Activated CD4-positive, alpha-beta T cell treated with anti-CD3 and anti-CD28 coated beads, Interleukin-2, amount 10 ng/mL, durations not matched to agents 7 days and 5 days (primary cell): ENCODE results near the gene ONECUT3. TPM values are rescaled to one million over a fixed set of nuclear protein-coding genes. Genes with fewer than 3 reads are reported as not detected.
"Not testable (repeated sequence)": the region's sequence is repeated elsewhere in the genome, so short reads cannot be mapped to it uniquely, and the experiment has no call there.

Experiments used
- CTCF ChIA-PET: fragments of 350-600 bp; sonication (Branson Sonifier 250); formaldehyde crosslinking; loops from one replicate; lab custom pipeline; 2021; ENCODE audit warnings: antibody characterized with exemption; lab: Charles Lee
- POLR2A ChIA-PET: fragments of 350-600 bp; sonication (Branson Sonifier 250); formaldehyde crosslinking; loops from one replicate; lab custom pipeline; 2021; ENCODE audit warnings: antibody characterized with exemption; lab: Charles Lee
- DNase-seq: peaks from one replicate; pipeline ENCODE4 v3.0.0-alpha.2; 2020
- H3K27ac Mint-ChIP-seq: one replicate; pipeline ENCODE4 v1.8.0; 2021; ENCODE audit warnings: mild to moderate bottlenecking, moderate library complexity, mixed read lengths
- H3K27me3 Mint-ChIP-seq: one replicate; pipeline ENCODE4 v1.8.0; 2021; ENCODE audit warnings: mixed read lengths
- H3K36me3 Mint-ChIP-seq: one replicate; pipeline ENCODE4 v1.8.0; 2021; ENCODE audit warnings: low read depth, mixed read lengths
- H3K4me1 Mint-ChIP-seq: one replicate; pipeline ENCODE4 v1.8.0; 2021; ENCODE audit warnings: mixed read lengths
- H3K4me3 Mint-ChIP-seq: one replicate; pipeline ENCODE4 v1.8.0; 2021; ENCODE audit warnings: mild to moderate bottlenecking, moderate library complexity, mixed read lengths
- H3K9me3 Mint-ChIP-seq: one replicate; pipeline ENCODE4 v1.8.0; 2021; ENCODE audit warnings: mixed read lengths
- total RNA-seq, 2 experiments: library from RNA; stranded (reverse); gene quantifications; one replicate each; pipeline ENCODE4 v1.2.3, GENCODE V29; 2021

ONECUT3 gene
- not detected for total RNA-seq

DNA sequence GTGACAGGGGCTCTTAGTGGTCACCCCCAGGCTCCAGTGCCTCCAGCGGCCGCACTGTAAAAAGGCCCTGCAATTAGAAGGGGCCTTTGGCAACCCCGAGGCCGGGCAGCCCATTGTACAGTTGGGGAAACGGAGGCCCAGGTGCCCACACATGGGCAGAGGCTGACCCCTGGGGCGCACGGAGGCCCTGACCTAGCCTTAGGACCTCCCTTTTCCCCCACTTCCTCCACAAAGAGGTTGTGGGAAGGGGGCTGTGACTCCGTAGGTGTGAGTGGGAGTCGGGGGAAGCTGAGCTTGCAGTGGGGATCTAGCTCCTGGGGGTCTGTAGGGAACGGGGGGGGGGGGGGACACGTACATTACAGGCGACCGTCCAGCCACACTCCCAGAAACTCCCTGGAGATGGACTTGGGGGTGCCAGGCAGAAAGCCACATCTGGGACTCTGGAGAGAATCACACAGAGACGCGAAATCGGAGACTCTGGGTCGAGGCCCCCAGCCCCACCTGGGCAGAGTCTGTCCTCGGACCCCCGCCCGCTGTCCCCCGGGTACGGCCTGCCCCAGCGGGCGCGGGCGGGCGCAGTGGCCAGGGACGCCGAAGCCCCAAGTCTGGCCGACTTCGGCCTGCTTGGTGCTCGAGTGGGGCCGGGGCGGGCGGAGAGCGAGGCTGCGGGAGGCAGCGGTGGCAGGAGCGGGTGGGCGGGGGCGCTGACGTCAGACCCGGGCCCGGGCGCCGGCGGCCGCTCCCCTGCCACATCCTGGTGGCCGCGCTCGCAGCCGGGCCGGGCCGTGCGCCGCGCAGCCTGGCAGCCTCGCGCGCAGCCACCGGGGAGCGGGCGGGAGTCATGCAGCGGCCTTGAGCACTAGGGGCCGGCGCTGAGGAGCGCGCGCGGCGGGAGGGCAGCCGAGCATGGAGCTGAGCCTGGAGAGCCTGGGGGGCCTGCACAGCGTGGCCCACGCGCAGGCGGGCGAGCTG, at the start of gene ONECUT3:
ONECUT3 (plus strand) TSS at position 750 of the 972 bp plus-strand sequence; CDS start at position 907, 157 bp downstream.
- POLR2A ChIA-PET: no interaction called here
- no peak for DNase-seq
- H3K27ac Mint-ChIP-seq: no peak within 1 kb of the TSS
- H3K36me3 Mint-ChIP-seq: no peaks in the 10 kb centered on the region
- H3K27me3 Mint-ChIP-seq: peaks cover 43% of the 10 kb centered on the region
- peaks cover 10% of the 10 kb centered on the region for H3K4me1 Mint-ChIP-seq
- no peaks in the 10 kb centered on the region for H3K9me3 Mint-ChIP-seq
- CTCF ChIA-PET: no interaction called here
- H3K4me3 Mint-ChIP-seq: no peak within 1 kb of the TSS

DNA sequence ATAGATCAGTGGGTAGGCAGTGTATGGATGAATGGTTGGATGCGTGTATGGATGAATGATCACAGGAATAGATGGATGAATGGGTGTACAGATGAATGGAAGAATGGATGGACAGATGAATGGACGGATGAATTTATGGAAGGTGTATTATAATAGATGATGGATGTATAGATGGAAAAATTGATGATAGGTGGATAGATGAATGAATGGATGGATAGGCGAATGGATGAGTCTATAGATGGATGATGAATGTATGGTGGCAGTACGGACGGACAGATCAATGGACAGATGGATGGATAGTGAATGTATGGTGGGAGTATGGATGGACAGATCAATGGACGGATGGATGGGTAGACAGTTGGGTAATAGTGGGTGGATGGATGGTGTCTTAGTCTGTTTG, 49.0 kb upstream of the ONECUT3 start:
- peaks cover 9% of the 10 kb centered on the region for H3K4me1 Mint-ChIP-seq
- H3K9me3 Mint-ChIP-seq: peaks cover 4% of the 10 kb centered on the region

DNA sequence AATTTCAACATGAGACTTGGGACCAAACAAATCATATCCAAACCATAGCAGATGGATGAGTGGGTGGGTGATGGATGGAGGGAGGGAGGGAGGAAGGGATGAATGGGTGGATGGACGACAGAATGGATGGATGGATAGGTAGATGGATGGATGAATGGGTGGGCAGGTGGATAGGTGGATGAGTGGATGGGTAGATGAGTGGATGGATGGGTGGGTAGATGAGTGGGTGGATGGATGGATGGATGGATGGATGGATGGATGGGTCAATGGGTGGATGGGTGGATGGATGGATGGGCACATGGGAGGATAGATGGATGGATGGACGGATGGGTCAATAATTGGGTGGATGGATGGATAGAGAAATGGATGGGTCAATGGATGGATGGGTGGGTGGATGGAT, 47.9 kb upstream of the ONECUT3 start:
- peaks cover 4% of the 10 kb centered on the region for H3K9me3 Mint-ChIP-seq
- no peak for DNase-seq
- peaks cover 20% of the 10 kb centered on the region for H3K27me3 Mint-ChIP-seq
- H3K4me3 Mint-ChIP-seq: no peak overlapping the region
- H3K4me1 Mint-ChIP-seq: peaks cover 9% of the 10 kb centered on the region
- POLR2A ChIA-PET: no interaction called here
- no peak overlapping the region for H3K27ac Mint-ChIP-seq
- CTCF ChIA-PET: no interaction called here
- H3K36me3 Mint-ChIP-seq: no peaks in the 10 kb centered on the region

More for the DNA sequence above, 49.0 kb upstream of the ONECUT3 start:
- H3K27me3 Mint-ChIP-seq: peaks cover 19% of the 10 kb centered on the region
- no peak overlapping the region for H3K4me3 Mint-ChIP-seq
- CTCF ChIA-PET: no interaction called here
- POLR2A ChIA-PET: no interaction called here
- no peak overlapping the region for H3K27ac Mint-ChIP-seq
- no peaks in the 10 kb centered on the region for H3K36me3 Mint-ChIP-seq
- no peak for DNase-seq

DNA sequence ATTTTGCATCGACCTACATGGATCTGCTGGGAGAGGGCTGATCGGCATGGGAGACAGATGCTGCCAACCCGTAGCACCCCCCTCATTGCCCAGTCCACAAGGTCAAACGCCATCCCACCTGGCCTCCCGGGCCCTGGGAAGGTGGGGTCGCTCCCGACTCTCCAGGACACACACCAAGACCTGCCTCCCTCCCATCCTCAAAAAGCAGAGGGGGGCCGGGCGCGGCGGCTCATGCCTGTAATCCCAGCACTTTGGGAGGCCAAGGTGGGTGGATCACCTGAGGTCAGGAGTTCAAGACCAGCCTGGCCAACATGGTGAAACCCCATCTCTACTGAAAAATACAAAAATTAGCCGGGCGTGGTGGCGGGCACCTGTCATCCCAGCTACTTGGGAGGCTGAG, 46.7 kb upstream of the ONECUT3 start:
- H3K36me3 Mint-ChIP-seq, H3K4me3 Mint-ChIP-seq, H3K27ac Mint-ChIP-seq, POLR2A ChIA-PET, CTCF ChIA-PET, H3K27me3 Mint-ChIP-seq, DNase-seq, H3K4me1 Mint-ChIP-seq, H3K9me3 Mint-ChIP-seq: not testable (repeated sequence)

DNA sequence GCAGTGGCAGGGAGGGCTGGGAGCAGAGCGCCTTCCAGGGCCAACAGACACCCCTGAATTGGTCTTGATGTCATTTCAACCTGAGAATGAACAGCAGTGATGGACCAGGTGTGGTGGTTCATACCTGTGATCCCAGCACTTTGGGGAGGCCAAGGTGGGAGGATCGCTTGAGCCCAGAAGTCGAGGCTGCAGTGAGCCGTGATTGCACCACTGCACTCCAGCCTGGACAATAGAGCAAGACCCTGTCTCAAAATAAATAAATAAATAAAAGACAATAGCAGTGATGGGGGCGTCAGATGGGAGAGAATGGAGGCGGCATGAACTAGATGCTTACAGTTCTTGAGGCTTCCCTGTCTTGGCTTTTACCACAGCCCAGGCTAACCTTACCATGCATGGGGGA, 46.1 kb upstream of the ONECUT3 start:
- Mint-ChIP-seq H3K36me3 (no peaks in the 10 kb centered on the region), H3K27me3 (peaks cover 4% of the 10 kb centered on the region), H3K4me1 (no peaks in the 10 kb centered on the region), H3K27ac (no peak overlapping the region), H3K9me3 (peaks cover 4% of the 10 kb centered on the region), H3K4me3 (no peak overlapping the region)
- no peak for DNase-seq
- CTCF ChIA-PET: no interaction called here
- POLR2A ChIA-PET: no interaction called here

DNA sequence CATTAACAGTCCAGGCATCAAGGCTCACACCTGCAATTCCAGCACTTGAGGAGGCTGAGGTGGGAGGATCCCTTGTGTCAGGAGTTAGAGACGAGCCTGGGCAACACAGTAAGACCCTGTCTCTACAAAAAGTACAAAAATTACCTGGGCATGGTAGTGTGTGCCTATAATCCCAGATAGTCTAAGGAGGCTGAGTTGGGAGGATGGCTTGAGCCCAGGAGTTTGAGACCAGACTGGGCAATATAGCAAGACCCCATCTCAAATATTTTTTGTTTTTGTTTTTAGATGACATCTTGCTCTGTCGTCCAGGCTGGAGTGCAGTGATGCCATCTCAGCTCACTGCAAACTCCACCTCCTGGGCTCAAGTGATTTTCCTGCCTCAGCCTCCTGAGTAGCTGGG, 40.1 kb upstream of the ONECUT3 start:
- no peaks in the 10 kb centered on the region for H3K36me3 Mint-ChIP-seq
- H3K4me3 Mint-ChIP-seq: no peak overlapping the region
- no peak for DNase-seq
- POLR2A ChIA-PET: no interaction called here
- no peaks in the 10 kb centered on the region for H3K9me3 Mint-ChIP-seq
- H3K4me1 Mint-ChIP-seq: no peaks in the 10 kb centered on the region
- no peak overlapping the region for H3K27ac Mint-ChIP-seq
- H3K27me3 Mint-ChIP-seq: peaks cover 15% of the 10 kb centered on the region
- CTCF ChIA-PET: interaction anchor here (0.9 kb wide), 1 partner anchor 9 kb away, joined by 4 read pairs; no protein-coding TSS in a partner anchor

DNA sequence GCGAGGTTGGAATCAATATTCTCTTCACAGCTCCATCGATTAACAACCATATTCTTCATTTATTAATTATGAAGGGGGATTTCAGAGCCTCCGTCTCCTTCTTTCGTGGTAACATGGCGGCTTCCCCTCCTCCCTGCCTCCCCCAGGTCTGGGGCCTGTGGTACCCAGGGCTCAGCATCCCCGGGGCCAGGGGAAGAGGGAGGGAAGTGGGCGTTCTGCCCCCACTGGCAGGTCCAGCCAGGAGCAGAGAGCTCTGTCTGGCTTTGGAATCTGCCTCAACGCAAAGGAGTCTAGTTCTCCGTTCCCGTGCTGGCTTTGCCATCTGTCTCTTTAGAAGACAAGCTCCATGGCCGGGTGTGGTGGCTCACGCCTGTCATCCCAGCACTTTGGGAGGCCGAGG, 37.8 kb upstream of the ONECUT3 start:
- H3K36me3 Mint-ChIP-seq: no peaks in the 10 kb centered on the region
- no peak overlapping the region for H3K27ac Mint-ChIP-seq
- no peak for DNase-seq
- no peak overlapping the region for H3K4me3 Mint-ChIP-seq
- H3K27me3 Mint-ChIP-seq: peaks cover 27% of the 10 kb centered on the region
- POLR2A ChIA-PET: no interaction called here
- H3K9me3 Mint-ChIP-seq: no peaks in the 10 kb centered on the region
- H3K4me1 Mint-ChIP-seq: no peaks in the 10 kb centered on the region
- CTCF ChIA-PET: no interaction called here

DNA sequence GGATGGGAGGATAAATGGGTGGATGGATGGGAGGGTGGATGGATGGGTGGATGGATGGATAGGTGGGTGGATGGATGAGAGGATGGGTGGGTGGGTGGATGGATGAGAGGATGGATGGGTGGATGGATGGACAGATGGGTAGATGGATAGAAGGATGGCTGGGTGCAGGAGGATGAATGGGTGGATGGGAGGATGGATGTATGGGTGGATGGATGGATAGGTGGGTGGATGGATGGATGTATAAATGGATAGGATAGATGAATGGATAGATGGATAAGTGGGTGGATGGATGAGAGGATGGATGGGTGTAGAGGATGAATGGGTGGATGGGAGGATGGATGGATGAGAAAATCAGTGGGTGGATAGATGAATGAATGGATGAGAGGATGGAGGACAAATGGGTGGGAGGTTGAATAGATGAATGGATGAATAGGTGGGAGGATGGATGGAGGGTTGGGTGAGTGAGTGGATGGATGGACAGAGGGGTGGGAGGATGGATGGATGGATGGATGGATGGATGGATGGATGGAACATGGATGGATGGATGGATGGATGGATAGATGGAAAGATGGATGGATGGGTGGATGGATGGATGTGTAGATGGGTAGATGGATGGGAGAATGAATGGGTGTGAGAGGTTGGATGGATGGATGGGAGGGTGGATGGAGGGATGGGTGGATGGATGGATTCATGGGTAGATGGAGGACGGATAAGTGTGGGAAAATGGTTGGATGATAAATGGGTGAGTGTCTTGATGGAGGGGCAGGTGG, 35.9 kb upstream of the ONECUT3 start:
- ChIA-PET CTCF (no interaction called here), POLR2A (no interaction called here)
- no peaks in the 10 kb centered on the region for H3K36me3 Mint-ChIP-seq
- H3K4me3 Mint-ChIP-seq: no peak overlapping the region
- DNase-seq: no peak
- peaks cover 32% of the 10 kb centered on the region for H3K27me3 Mint-ChIP-seq
- no peak overlapping the region for H3K27ac Mint-ChIP-seq
- H3K9me3 Mint-ChIP-seq: no peaks in the 10 kb centered on the region
- H3K4me1 Mint-ChIP-seq: no peaks in the 10 kb centered on the region

DNA sequence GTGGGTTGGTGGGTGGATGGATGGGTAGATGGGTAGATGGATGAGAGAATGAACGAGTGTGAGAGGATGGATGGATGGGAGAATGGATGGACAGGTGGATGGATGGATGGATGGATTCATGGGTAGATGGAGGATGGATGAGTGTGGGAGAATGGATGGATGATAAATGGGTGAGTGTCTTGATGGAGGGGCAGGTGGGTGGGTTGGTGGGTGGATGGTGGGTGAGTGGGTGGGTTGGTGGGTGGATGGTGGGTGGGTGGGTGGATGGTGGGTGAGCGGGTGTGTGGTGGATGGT, 35.4 kb upstream of the ONECUT3 start:
- Mint-ChIP-seq H3K4me1 (no peaks in the 10 kb centered on the region), H3K27ac (no peak overlapping the region), H3K9me3 (no peaks in the 10 kb centered on the region), H3K27me3 (peaks cover 32% of the 10 kb centered on the region), H3K4me3 (no peak overlapping the region), H3K36me3 (no peaks in the 10 kb centered on the region)
- ChIA-PET POLR2A (no interaction called here), CTCF (no interaction called here)
- no peak for DNase-seq

DNA sequence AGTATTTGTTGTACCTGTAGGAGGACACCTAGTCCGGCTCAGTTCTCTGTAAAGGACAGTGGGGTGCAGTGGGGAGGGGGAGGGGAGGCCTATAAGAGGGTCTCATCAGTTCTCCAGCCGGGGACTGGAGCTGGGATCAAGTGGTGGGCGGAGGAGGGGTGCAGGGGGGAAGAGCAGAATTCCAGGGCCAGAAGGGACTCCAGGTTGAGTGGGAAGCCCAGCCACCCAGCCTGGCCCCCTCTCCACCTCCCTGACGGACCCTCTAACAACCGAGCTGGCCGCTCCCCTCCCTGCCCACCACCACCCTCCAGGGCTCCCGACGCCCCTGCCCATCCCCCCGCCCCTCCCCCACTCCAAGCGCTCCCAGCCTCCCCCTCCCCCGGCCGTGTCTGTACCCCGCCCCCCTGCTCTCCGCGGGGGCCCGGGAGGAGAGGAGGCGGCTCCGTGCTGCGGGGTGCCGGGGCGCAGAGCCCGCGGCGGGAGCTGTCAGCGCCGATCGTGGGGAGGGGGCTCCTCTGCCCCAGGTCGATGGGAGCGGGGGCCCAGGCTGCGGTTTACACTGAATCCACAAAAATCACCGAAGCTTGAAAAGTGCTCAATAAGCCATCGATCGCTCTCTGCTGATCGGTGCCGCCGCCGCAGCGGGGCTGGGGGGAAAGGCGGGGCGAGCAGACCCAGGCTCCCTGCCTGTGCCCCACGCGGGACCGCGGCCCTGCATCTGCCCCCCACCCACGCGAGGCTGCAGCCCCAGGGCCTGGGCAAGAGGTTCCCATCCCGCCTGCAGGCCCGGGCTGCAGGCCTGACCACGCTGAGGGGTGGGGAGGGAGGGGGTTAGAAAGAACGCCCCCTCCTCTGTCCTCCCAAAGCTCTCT, 34.6 kb upstream of the ONECUT3 start:
- Mint-ChIP-seq H3K27ac (no peak overlapping the region), H3K36me3 (no peaks in the 10 kb centered on the region), H3K4me1 (no peaks in the 10 kb centered on the region), H3K9me3 (no peaks in the 10 kb centered on the region), H3K4me3 (no peak overlapping the region), H3K27me3 (peaks cover 36% of the 10 kb centered on the region)
- POLR2A ChIA-PET: no interaction called here
- CTCF ChIA-PET: no interaction called here
- no peak for DNase-seq

DNA sequence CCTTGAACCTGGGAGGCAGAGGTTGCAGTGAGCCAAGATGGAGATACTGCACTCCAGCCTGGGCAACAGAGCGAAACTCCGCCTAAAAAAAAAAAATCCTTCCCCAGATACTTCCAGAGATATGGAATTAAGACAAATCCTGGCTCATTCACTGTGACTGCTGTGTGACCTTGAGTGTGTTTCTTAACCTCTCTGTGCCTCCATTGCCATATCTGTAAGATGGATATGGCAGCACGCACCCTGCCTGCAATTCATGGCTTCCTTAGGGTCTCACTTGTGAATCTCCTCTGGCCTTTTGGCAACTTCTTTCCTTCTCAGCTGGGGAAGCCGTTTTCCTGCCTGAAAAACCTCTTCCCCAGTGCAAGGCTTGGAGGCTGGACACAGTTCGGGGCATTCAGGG, 33.8 kb upstream of the ONECUT3 start:
- Mint-ChIP-seq H3K4me1 (no peaks in the 10 kb centered on the region), H3K9me3 (no peaks in the 10 kb centered on the region), H3K36me3 (no peaks in the 10 kb centered on the region), H3K27me3 (peaks cover 38% of the 10 kb centered on the region), H3K27ac (no peak overlapping the region), H3K4me3 (no peak overlapping the region)
- no peak for DNase-seq
- POLR2A ChIA-PET: no interaction called here
- CTCF ChIA-PET: no interaction called here

DNA sequence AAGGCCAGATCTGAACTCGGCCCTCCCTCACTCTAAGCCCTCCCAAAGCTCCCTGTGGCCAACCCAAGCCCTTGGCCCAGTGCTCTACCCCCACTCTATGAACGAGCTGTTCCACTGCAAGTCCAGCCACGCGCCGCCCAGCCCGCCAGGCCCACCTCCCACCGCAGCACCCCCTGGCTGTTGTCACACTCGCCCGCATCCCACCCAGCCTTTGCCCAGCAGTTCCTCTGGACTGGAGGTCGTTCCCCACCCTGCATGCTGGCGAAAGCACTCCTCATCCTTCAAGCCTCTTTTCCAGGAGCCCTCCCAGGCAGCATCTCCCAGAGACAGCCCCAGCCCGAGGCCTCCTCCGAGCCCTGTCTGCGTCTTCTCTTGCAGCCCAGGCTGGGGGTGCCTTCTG, 33.1 kb upstream of the ONECUT3 start:
- no peaks in the 10 kb centered on the region for H3K36me3 Mint-ChIP-seq
- H3K4me3 Mint-ChIP-seq: no peak overlapping the region
- H3K27me3 Mint-ChIP-seq: peaks cover 45% of the 10 kb centered on the region
- no peaks in the 10 kb centered on the region for H3K4me1 Mint-ChIP-seq
- no peak overlapping the region for H3K27ac Mint-ChIP-seq
- ChIA-PET POLR2A (no interaction called here), CTCF (no interaction called here)
- no peak for DNase-seq
- H3K9me3 Mint-ChIP-seq: no peaks in the 10 kb centered on the region
